Upper lobe of left lung (tissue), 4 donors: Measurements from ENCODE around the gene MYOM1.

Experiments used
- POLR2A ChIP-seq, 4 donors: fragments of 450-650 bp; IDR thresholded peaks; one replicate each; pipeline ENCODE4 v1.5.1; 2016 to 2017; ENCODE audit warnings: antibody characterized with exemption in 4 of 4, mild to moderate bottlenecking in 2 of 4
- POLR2AphosphoS5 ChIP-seq, 2 donors: sonication (generic); formaldehyde crosslinking; IDR thresholded peaks; one replicate each; pipeline ENCODE4 v1.5.1; 2017; ENCODE audit warnings: antibody characterized with exemption in 2 of 2
- TF ChIP-seq, protein P1 (sequence below), 6 experiments: fragments of 450-650 bp in 4 of 6; fragments of 200-600 bp in 2 of 6; sonication (generic) in 2 of 6; IDR thresholded peaks; one replicate each; pipeline ENCODE4 v1.5.1; 2016 to 2019; ENCODE audit warnings: antibody characterized with exemption in 6 of 6

DNA sequence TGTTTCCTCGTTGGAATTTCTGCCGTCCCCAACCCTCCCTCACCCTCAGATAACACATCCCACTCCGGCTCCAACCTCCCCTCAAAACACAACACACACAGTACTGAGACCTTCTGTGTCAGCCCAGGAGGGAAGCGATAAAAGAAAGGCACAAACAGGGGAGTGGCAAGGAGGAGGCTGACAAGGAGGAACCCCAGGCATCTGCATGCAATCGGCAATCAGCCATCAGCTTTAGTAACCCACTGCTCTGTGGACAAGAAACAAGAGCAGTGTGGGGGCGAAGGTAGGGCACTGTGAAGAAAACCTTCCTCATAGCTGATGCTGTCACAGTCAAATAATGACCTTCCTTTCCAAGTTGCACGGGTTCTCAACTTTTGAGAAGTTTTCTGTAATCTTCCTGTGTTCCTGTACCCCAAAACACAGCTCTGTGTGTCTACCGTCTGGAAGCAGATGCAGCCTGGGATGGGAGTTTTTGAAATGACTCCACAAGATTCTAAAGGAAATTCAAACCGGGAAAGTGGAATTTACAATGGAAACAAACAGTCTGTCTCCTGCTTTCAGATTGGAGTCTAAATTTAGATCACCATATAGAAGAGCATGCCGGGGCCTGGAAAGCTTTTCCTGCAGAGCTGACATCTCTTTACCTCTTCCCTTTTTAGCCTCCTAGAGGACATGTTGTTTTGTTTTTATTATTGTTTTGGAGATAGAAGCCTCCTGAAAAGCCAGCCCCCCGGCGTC, 190.4 kb downstream of the MYOM1 start:
- TF ChIP-seq, protein P1, sequence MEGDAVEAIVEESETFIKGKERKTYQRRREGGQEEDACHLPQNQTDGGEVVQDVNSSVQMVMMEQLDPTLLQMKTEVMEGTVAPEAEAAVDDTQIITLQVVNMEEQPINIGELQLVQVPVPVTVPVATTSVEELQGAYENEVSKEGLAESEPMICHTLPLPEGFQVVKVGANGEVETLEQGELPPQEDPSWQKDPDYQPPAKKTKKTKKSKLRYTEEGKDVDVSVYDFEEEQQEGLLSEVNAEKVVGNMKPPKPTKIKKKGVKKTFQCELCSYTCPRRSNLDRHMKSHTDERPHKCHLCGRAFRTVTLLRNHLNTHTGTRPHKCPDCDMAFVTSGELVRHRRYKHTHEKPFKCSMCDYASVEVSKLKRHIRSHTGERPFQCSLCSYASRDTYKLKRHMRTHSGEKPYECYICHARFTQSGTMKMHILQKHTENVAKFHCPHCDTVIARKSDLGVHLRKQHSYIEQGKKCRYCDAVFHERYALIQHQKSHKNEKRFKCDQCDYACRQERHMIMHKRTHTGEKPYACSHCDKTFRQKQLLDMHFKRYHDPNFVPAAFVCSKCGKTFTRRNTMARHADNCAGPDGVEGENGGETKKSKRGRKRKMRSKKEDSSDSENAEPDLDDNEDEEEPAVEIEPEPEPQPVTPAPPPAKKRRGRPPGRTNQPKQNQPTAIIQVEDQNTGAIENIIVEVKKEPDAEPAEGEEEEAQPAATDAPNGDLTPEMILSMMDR (IDR thresholded peaks at IDR 0.05): no peak
- TF ChIP-seq POLR2AphosphoS5 (IDR thresholded peaks at IDR 0.05) (no peak), POLR2A (IDR thresholded peaks at IDR 0.05) (no peak)
